HL-60 (cell line): Measurements from ENCODE around the gene CIAO3.

ENCODE experiments used
- CTCF ChIP-seq: IDR thresholded peaks from one replicate; pipeline ENCODE4 v1.5.1; 2011; ENCODE audit warnings: low read length, control low read depth, inconsistent platforms; ENCODE audit not compliant: insufficient read depth
- GABPA ChIP-seq: IDR thresholded peaks from 2 replicates; pipeline ENCODE4 v1.6.1; 2012; ENCODE audit warnings: low read depth
- POLR2AphosphoS5 ChIP-seq: IDR thresholded peaks from 2 replicates; pipeline ENCODE4 v1.6.1; 2012; ENCODE audit warnings: low read depth
- REST ChIP-seq: IDR thresholded peaks from 2 replicates; pipeline ENCODE4 v1.6.1; 2012; ENCODE audit warnings: low read depth; ENCODE audit not compliant: insufficient replicate concordance

DNA sequence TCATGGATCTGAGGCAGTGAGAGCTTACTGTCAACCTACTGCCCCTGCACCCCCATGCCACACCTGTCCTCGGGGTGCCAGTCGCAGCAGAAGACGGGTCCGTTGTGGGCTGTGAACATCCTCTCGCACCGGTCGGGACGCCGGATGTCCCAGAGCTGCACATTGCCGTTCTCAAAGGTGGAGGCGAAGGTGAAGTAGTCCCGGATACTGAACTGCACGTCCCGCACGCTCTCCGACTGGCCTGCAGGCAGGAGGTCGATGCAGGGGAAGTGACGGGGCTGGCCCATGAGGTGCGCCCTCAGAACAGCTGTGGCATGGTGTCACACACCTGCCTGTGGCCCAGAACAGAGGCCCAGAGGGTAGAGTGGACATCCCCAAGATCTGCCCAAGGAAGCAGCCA is 53.3 kb downstream of the CIAO3 start:
- no peak for TF ChIP-seq REST
- no peak for TF ChIP-seq CTCF
- TF ChIP-seq POLR2AphosphoS5: no peak
- TF ChIP-seq GABPA: no peak
